PC-3 (cell line): ENCODE measurements around the gene CHRNB2. TPM values are rescaled to one million over a fixed set of nuclear protein-coding genes. Genes with fewer than 3 reads are reported as not detected.

ENCODE experiments used
- ATAC-seq: fragments of 200-7000 bp; cut with Tn5 transposase; 2 replicates; pipeline ENCODE4 v1.9.1; 2020; ENCODE audit warnings: mild to moderate bottlenecking, moderate library complexity
- BruUV-seq: library from RNA; stranded (reverse); fragments of 400-500 nt; replicated peaks from 2 replicates; lab custom pipeline; 2021; lab: Mats Ljungman, UMichigan
- CTCF ChIA-PET: fragments of 300-600 bp; sonication (Branson Sonifier 250); formaldehyde crosslinking; loops from one replicate; lab custom pipeline; 2022; ENCODE audit warnings: antibody characterized with exemption; lab: Charles Lee
- POLR2A ChIA-PET: fragments of 300-600 bp; sonication (Branson Sonifier 250); formaldehyde crosslinking; loops from one replicate; lab custom pipeline; 2022; ENCODE audit warnings: antibody characterized with exemption; ENCODE audit not compliant: unreplicated experiment; lab: Charles Lee
- DNase-seq: peaks from one replicate; pipeline ENCODE4 v3.0.0-alpha.2; 2015
- H2AFZ ChIP-seq: fragments of 300-600 bp; sonication (generic); 2 replicates; pipeline ENCODE4 v1.6.0; 2016; ENCODE audit warnings: antibody characterized with exemption, low read length
- H3F3A ChIP-seq: fragments of 300-600 bp; sonication (generic); one replicate; pipeline ENCODE4 v1.6.0; 2017; ENCODE audit warnings: antibody characterized with exemption, low read length, control low read depth, mild to moderate bottlenecking; ENCODE audit not compliant: unreplicated experiment
- H3K27ac ChIP-seq: fragments of 300-600 bp; sonication (generic); 2 replicates; pipeline ENCODE4 v1.5.1; 2016; ENCODE audit warnings: mild to moderate bottlenecking, low read length
- H3K27me3 ChIP-seq: fragments of 300-600 bp; sonication (generic); 2 replicates; pipeline ENCODE4 v1.6.1; 2016; ENCODE audit warnings: low read length, mixed read lengths
- H3K36me3 ChIP-seq: fragments of 300-600 bp; sonication (generic); 2 replicates; pipeline ENCODE4 v1.6.1; 2016; ENCODE audit warnings: low read depth, mixed run types, low read length, mixed read lengths
- H3K4me1 ChIP-seq: fragments of 300-600 bp; sonication (generic); 2 replicates; pipeline ENCODE4 v1.5.1; 2016; ENCODE audit warnings: low read length; ENCODE audit not compliant: insufficient read depth
- H3K4me2 ChIP-seq: fragments of 300-600 bp; sonication (generic); 2 replicates; pipeline ENCODE4 v1.6.0; 2016; ENCODE audit warnings: low read length
- H3K4me3 ChIP-seq: fragments of 300-600 bp; sonication (generic); 2 replicates; pipeline ENCODE4 v1.5.1; 2016; ENCODE audit warnings: mild to moderate bottlenecking, low read length, mixed read lengths
- H3K79me2 ChIP-seq: fragments of 300-600 bp; sonication (generic); 2 replicates; pipeline ENCODE4 v1.6.1; 2017; ENCODE audit warnings: low read length, mixed read lengths
- H3K9ac ChIP-seq: fragments of 300-600 bp; sonication (generic); 2 replicates; pipeline ENCODE4 v1.6.0; 2016; ENCODE audit warnings: mild to moderate bottlenecking, low read length
- H3K9me2 ChIP-seq: fragments of 300-600 bp; sonication (generic); replicated peaks from 2 replicates; pipeline ENCODE4 v1.6.1; 2016; ENCODE audit warnings: mixed run types, low read length, mixed read lengths
- H3K9me3 ChIP-seq: fragments of 300-600 bp; sonication (generic); 2 replicates; pipeline ENCODE4 v1.6.1; 2016; ENCODE audit warnings: low read length, mixed read lengths
- H4K20me1 ChIP-seq: fragments of 300-600 bp; sonication (generic); 2 replicates; pipeline ENCODE4 v1.6.1; 2016; ENCODE audit warnings: low read length, mixed read lengths
- EZH2 ChIP-seq: fragments of 300-600 bp; sonication (generic); IDR thresholded peaks from one replicate; pipeline ENCODE4 v1.6.1; 2017; ENCODE audit warnings: antibody characterized with exemption, mild to moderate bottlenecking, low read length; ENCODE audit not compliant: unreplicated experiment
- EZH2phosphoT487 ChIP-seq: fragments of 300-600 bp; sonication (generic); IDR thresholded peaks from 2 replicates; pipeline ENCODE4 v1.6.1; 2018; ENCODE audit warnings: mild to moderate bottlenecking, antibody characterized with exemption, low read length, borderline replicate concordance
- intact Hi-C: fragments of 100-400 bp; cut with micrococcal nuclease; formaldehyde crosslinking; loops from 2 replicates; pipeline ENCODE4 v1.9.0; 2023
- total RNA-seq: library from RNA; depleted of rRNA; stranded (reverse); fragments of >200 nt; gene quantifications from 2 replicates; pipeline ENCODE4 v1.2.3, GENCODE V29; 2014
- TF ChIP-seq, protein P1 (sequence below): fragments of 300-600 bp; sonication (generic); conservative IDR thresholded peaks from 2 replicates; pipeline ENCODE4 v1.5.1; 2017; ENCODE audit warnings: antibody characterized with exemption, low read depth, mild to moderate bottlenecking, low read length

The CHRNB2 gene
- total RNA-seq, 1 experiment from 2014 or later = not detected

DNA sequence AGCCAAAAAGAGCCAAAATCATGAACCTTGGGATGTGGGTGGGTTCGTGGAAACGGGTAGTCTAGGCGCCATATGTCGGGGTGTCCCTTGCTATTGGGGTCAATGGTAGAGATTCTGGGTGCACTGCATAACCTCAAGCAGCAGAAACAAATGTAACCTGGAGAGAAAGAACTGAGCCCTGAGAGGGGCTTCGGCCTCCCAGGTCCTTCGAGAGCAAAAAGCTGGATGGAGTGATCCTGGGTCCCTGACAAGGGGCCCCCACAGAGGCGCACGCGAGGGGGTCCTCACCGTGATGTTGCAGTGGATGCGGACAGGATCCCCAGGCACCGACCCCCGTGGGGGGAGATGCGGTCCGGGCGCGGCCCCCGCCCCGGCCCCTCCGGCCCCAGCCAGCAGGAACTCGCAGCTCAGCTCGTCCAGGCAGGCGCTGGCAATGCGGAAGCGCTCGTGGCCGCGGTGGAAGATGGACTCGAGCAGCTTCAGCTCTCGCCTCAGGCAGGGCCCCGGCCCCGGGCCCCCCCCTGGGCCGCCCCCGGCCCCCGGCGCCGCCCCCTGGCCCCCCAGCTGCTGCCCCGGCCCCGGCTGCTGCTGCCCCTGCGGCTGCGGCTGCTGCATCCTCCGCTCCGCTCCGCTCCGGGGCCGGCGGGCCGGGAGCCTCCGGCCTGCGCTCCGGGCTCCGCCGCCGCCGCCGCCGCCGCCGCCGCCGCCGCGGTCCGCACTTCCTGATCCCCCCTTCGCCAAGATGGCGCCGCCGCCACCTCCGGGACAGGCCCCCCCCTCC lies 9.4 kb upstream of the CHRNB2 start, which contains the start of gene UBE2Q1:
UBE2Q1 (minus strand) TSS at position 724 of the 781 bp plus-strand sequence; CDS start at position 615, 109 bp downstream.
- ChIA-PET CTCF (interaction anchor here (0.6 kb wide), 1 partner anchor 538 kb away, joined by 3 read pairs; no protein-coding TSS in a partner anchor), POLR2A (interaction anchor here (0.6 kb wide), 2 partner anchors 378 to 595 kb away, joined by 5 to 14 read pairs; partner anchors contain the start of gene SLC39A1)
- Histone ChIP-seq H3K9me3 (no peaks in the 10 kb centered on the region), H4K20me1 (peaks cover 17% of the 10 kb centered on the region; the same call in 1 of the 2 replicates), H3K27ac (peak within 1 kb of the TSS; percentile 74), H3K27me3 (no peaks in the 10 kb centered on the region), H3K9me2 (no peaks in the 10 kb centered on the region), H3K4me3 (peak within 1 kb of the TSS; percentile 80), H3K9ac (peak within 1 kb of the TSS; percentile 91), H3K79me2 (peaks cover 39% of the 10 kb centered on the region), H3K4me2 (peak within 1 kb of the TSS; percentile 96), H3K4me1 (peaks cover 24% of the 10 kb centered on the region), H2AFZ (peak within 1 kb of the TSS; percentile 94), H3K36me3 (peaks cover 29% of the 10 kb centered on the region), H3F3A (no peaks in the 10 kb centered on the region)
- DNase-seq = no peak
- no peak for ATAC-seq
- TF ChIP-seq, protein P1, sequence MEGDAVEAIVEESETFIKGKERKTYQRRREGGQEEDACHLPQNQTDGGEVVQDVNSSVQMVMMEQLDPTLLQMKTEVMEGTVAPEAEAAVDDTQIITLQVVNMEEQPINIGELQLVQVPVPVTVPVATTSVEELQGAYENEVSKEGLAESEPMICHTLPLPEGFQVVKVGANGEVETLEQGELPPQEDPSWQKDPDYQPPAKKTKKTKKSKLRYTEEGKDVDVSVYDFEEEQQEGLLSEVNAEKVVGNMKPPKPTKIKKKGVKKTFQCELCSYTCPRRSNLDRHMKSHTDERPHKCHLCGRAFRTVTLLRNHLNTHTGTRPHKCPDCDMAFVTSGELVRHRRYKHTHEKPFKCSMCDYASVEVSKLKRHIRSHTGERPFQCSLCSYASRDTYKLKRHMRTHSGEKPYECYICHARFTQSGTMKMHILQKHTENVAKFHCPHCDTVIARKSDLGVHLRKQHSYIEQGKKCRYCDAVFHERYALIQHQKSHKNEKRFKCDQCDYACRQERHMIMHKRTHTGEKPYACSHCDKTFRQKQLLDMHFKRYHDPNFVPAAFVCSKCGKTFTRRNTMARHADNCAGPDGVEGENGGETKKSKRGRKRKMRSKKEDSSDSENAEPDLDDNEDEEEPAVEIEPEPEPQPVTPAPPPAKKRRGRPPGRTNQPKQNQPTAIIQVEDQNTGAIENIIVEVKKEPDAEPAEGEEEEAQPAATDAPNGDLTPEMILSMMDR = no peak
- TF ChIP-seq EZH2phosphoT487 (no peak), EZH2 (no peak)
- BruUV-seq = no TSS peak
- intact Hi-C loops = loop anchor here (2.0 to 5.0 kb wide), 4 partner anchors 151 to 379 kb away; partner anchors contain the start of genes IL6R and PMVK

DNA sequence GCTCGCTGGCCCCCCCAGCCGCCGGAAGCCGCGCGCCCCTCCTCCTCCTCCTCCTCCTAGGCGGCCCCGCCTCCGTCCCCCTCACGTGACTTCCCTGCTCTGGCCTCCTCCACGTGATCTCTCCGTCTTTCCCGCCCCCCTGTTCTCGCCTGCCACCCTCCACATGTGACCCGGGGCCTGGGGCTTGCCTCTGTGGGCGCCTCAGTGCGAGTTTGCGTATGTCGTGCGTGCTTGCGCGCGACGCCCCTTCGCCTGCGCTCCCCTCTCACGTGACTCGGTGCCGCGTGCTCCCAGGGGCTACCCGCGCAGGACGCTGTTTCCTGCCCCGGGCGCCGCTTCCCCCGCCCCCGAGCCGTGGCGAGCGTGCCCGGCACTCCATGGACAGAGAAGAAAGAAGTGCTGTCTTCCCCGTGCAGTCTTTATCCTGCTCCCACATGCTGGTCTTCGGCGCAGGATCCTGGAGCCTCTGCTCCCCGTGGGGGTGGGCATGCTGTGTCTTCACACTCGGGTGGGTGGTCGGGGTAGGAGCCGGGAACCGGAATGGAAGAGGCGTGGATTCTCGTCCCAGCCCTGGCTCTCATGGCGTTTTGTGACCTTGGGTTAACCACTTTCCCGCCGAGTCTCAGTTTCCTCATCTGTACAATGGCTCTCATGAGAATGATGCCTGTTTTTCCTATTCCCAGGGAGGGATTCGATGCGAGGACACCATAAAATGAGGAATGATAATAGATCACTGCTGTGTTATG lies 8.7 kb upstream of the CHRNB2 start:
- H3K9ac ChIP-seq = peak overlapping the region; percentile 75
- H3K9me2 ChIP-seq = no peaks in the 10 kb centered on the region
- ChIA-PET CTCF (interaction anchor here (0.6 to 1.5 kb wide), 7 partner anchors 12 to 385 kb away, joined by 3 to 5 read pairs (median 4); no protein-coding TSS in a partner anchor), POLR2A (interaction anchor here (0.6 to 0.7 kb wide), 3 partner anchors 319 to 595 kb away, joined by 3 to 14 read pairs (median 5); partner anchors contain the start of gene SLC39A1)
- peak overlapping the region; percentile 64 for H3K4me3 ChIP-seq
- peaks cover 22% of the 10 kb centered on the region for H3K36me3 ChIP-seq
- peak; percentile 64 for TF ChIP-seq EZH2phosphoT487
- TF ChIP-seq, protein P1 = no peak
- H3K27me3 ChIP-seq = no peaks in the 10 kb centered on the region
- H3K4me2 ChIP-seq = peak overlapping the region; percentile 82
- H3F3A ChIP-seq = no peaks in the 10 kb centered on the region
- TSS peak; percentile 90 for BruUV-seq
- no peaks in the 10 kb centered on the region for H3K9me3 ChIP-seq
- H4K20me1 ChIP-seq = peaks cover 13% of the 10 kb centered on the region; the same call in 1 of the 2 replicates
- intact Hi-C loops = loop anchor here (1.0 to 5.0 kb wide), 7 partner anchors 49 to 378 kb away; partner anchors contain the start of genes ADAR, IL6R and PMVK
- peak; percentile 97 for DNase-seq
- peak overlapping the region; percentile 74 for H3K27ac ChIP-seq
- H3K79me2 ChIP-seq = peaks cover 39% of the 10 kb centered on the region
- H2AFZ ChIP-seq = peak overlapping the region; percentile 94
- ATAC-seq = peak; percentile 90
- peaks cover 24% of the 10 kb centered on the region for H3K4me1 ChIP-seq
